Measurements from ENCODE around the gene SCN3A.

The SCN3A gene

GRCh38 chr2:165109915-165110314 is 93.9 kb downstream of the SCN3A start:
- DNase-seq: no peak

- no peak for DNase-seq
These were observed 97.9 kb downstream of the SCN3A start for GRCh38 chr2:165105926-165106325.

- DNase-seq: no peak
These were observed 115.6 kb downstream of the SCN3A start for GRCh38 chr2:165087933-165088901.

GRCh38 chr2:165086337-165086736 is 117.5 kb downstream of the SCN3A start:
- no peak for DNase-seq

GRCh38 chr2:165083326-165083725 is 120.5 kb downstream of the SCN3A start:
- DNase-seq: no peak

GRCh38 chr2:165082479-165082878 is 121.4 kb downstream of the SCN3A start:
- DNase-seq: no peak

- no peak for DNase-seq
These were observed 122.6 kb downstream of the SCN3A start for GRCh38 chr2:165081276-165081675.

GRCh38 chr2:165079432-165079831 is 124.4 kb downstream of the SCN3A start:
- DNase-seq: no peak

- DNase-seq: no peak
These were observed 124.9 kb downstream of the SCN3A start for GRCh38 chr2:165078913-165079312.

- no peak for DNase-seq
These were observed 129.0 kb downstream of the SCN3A start for GRCh38 chr2:165074884-165075283.

GRCh38 chr2:165074323-165074722 is 129.5 kb downstream of the SCN3A start:
- no peak for DNase-seq

- no peak for DNase-seq
These were observed 133.8 kb downstream of the SCN3A start for GRCh38 chr2:165070076-165070475.

- DNase-seq: no peak
These were observed 134.7 kb downstream of the SCN3A start for GRCh38 chr2:165069151-165069550.

GRCh38 chr2:165068487-165068757 is 135.4 kb downstream of the SCN3A start:
- DNase-seq: no peak

GRCh38 chr2:165067643-165068486 is 136.0 kb downstream of the SCN3A start:
- no peak for DNase-seq

- DNase-seq: no peak
These were observed 139.1 kb downstream of the SCN3A start for GRCh38 chr2:165064743-165065142.

GRCh38 chr2:165060411-165060810 is 143.4 kb downstream of the SCN3A start:
- DNase-seq: no peak

- no peak for DNase-seq
These were observed 145.2 kb downstream of the SCN3A start for GRCh38 chr2:165058476-165059265.

- no peak for DNase-seq
These were observed 145.9 kb downstream of the SCN3A start for GRCh38 chr2:165057931-165058330.

- DNase-seq: no peak
These were observed 146.5 kb downstream of the SCN3A start for GRCh38 chr2:165057308-165057707.

GRCh38 chr2:165056564-165056963 is 147.3 kb downstream of the SCN3A start:
- no peak for DNase-seq

- no peak for DNase-seq
These were observed 148.6 kb downstream of the SCN3A start for GRCh38 chr2:165055082-165055851.

All from cortex of kidney (tissue), 1 donor.